GM21825 (cell line): Measurements from ENCODE around the gene BOLL.
"Not testable (repeated sequence)": the region's sequence is repeated elsewhere in the genome, so short reads cannot be mapped to it uniquely, and the experiment has no call there.

Source experiments
- ATAC-seq: cut with Tn5 transposase; IDR thresholded peaks from one replicate; pipeline ENCODE4 v1.9.1; 2021; ENCODE audit warnings: mild to moderate bottlenecking, moderate library complexity; ENCODE audit not compliant: unreplicated experiment

BOLL gene

GRCh38 chr2:197799068-197799467 is 13.9 kb upstream of the BOLL start:
- ATAC-seq = no peak

GRCh38 chr2:197798187-197798586 is 13.1 kb upstream of the BOLL start:
- ATAC-seq = no peak

- no peak for ATAC-seq
Measured at GRCh38 chr2:197795277-197795676, 10.2 kb upstream of the BOLL start.

- ATAC-seq = no peak
Measured at GRCh38 chr2:197793456-197793855, 8.3 kb upstream of the BOLL start.

GRCh38 chr2:197786010-197786877 is 1.1 kb upstream of the BOLL start:
- ATAC-seq = peak; percentile 62

- no peak for ATAC-seq
Measured at GRCh38 chr2:197782126-197782525, 3.0 kb downstream of the BOLL start.

GRCh38 chr2:197779261-197779660 is 5.9 kb downstream of the BOLL start:
- ATAC-seq = no peak

GRCh38 chr2:197777823-197778407 is 7.2 kb downstream of the BOLL start:
- ATAC-seq = no peak

- ATAC-seq = no peak
Measured at GRCh38 chr2:197760293-197760657, 24.8 kb downstream of the BOLL start.

GRCh38 chr2:197759625-197760292 is 25.4 kb downstream of the BOLL start:
- no peak for ATAC-seq

GRCh38 chr2:197759013-197759412 is 26.1 kb downstream of the BOLL start:
- no peak for ATAC-seq

- ATAC-seq = no peak
Measured at GRCh38 chr2:197740200-197740599, 44.9 kb downstream of the BOLL start.

- not testable (repeated sequence) for ATAC-seq
Measured at GRCh38 chr2:197728555-197729544, 56.3 kb downstream of the BOLL start.

- ATAC-seq = no peak
Measured at GRCh38 chr2:197727011-197727410, 58.1 kb downstream of the BOLL start.

- no peak for ATAC-seq
Measured at GRCh38 chr2:197717863-197718262, 67.3 kb downstream of the BOLL start.

GRCh38 chr2:197713271-197713670 is 71.8 kb downstream of the BOLL start:
- no peak for ATAC-seq

- no peak for ATAC-seq
Measured at GRCh38 chr2:197711578-197711977, 73.5 kb downstream of the BOLL start.

- peak; percentile 71 for ATAC-seq
Measured at GRCh38 chr2:197710424-197711042, 74.6 kb downstream of the BOLL start.

- ATAC-seq = not testable (repeated sequence)
Measured at GRCh38 chr2:197709140-197709539, 76.0 kb downstream of the BOLL start.

- no peak for ATAC-seq
Measured at GRCh38 chr2:197708331-197708730, 76.8 kb downstream of the BOLL start.
